Loucy (cell line): Measurements from ENCODE around the gene CNR1.

Experiments
- EZH2phosphoT487 ChIP-seq: fragments of 200-600 bp; IDR thresholded peaks from 2 replicates; pipeline ENCODE4 v1.6.1; 2018; ENCODE audit warnings: antibody characterized with exemption, mild to moderate bottlenecking, moderate library complexity, borderline replicate concordance
- TF ChIP-seq, protein P1 (sequence below): fragments of 200-600 bp; sonication (generic); conservative IDR thresholded peaks from 2 replicates; pipeline ENCODE4 v1.5.1; 2014; ENCODE audit warnings: mild to moderate bottlenecking, antibody characterized with exemption, low read length

DNA sequence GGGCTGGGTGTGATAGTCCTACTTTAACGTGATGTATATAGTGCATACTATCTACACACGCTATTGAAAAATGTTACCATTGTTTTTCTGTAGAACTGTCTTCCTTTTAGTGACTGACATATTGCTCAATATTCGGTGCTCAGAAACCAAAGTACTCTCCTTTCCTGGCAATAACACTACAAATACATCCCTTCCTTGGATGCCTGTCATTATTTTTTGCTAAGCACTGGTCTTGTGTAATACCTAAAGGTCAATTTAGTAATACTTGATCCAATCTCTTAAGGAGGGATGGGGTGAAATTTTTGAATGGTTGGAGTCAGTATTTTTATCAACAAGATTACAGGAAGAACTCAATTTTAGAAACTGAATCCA is 23.9 kb downstream of the CNR1 start:
- TF ChIP-seq, protein P1, sequence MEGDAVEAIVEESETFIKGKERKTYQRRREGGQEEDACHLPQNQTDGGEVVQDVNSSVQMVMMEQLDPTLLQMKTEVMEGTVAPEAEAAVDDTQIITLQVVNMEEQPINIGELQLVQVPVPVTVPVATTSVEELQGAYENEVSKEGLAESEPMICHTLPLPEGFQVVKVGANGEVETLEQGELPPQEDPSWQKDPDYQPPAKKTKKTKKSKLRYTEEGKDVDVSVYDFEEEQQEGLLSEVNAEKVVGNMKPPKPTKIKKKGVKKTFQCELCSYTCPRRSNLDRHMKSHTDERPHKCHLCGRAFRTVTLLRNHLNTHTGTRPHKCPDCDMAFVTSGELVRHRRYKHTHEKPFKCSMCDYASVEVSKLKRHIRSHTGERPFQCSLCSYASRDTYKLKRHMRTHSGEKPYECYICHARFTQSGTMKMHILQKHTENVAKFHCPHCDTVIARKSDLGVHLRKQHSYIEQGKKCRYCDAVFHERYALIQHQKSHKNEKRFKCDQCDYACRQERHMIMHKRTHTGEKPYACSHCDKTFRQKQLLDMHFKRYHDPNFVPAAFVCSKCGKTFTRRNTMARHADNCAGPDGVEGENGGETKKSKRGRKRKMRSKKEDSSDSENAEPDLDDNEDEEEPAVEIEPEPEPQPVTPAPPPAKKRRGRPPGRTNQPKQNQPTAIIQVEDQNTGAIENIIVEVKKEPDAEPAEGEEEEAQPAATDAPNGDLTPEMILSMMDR, result no peak
- TF ChIP-seq EZH2phosphoT487, result no peak
